H1 (cell line): ENCODE data around the gene CFAP221. TPM values are rescaled to one million over a fixed set of nuclear protein-coding genes. Genes with fewer than 3 reads are reported as not detected.

Source experiments
- CTCF ChIA-PET: fragments of 300-600 bp; sonication (Branson Sonifier 250); formaldehyde crosslinking; loops from one replicate; lab custom pipeline; 2021; ENCODE audit not compliant: partially characterized antibody; lab: Charles Lee
- POLR2A ChIA-PET: fragments of 300-600 bp; sonication (Branson Sonifier 250); formaldehyde crosslinking; loops from one replicate; lab custom pipeline; 2021; ENCODE audit warnings: inconsistent platforms; ENCODE audit not compliant: partially characterized antibody; lab: Charles Lee
- DNase-seq, 2 experiments: peaks; one replicate each; pipeline versions ENCODE4 v3.0.0 to v3.0.0-alpha.2; 2010 to 2022; ENCODE audit warnings: low spot score in 2 of 2, low read depth in 1 of 2, mixed read lengths in 1 of 2
- FAIRE-seq: peaks from 2 replicates; lab custom pipeline; 2011; peaks lifted over from hg19 to GRCh38; lab: Jason Lieb, UNC
- H2AFZ ChIP-seq: 2 replicates; pipeline ENCODE4 v1.8.1; 2012; ENCODE audit warnings: low read length, inconsistent platforms
- H2AK5ac ChIP-seq: 2 replicates; pipeline ENCODE4 v1.6.1; 2013; ENCODE audit warnings: low read depth, low read length
- H2BK120ac ChIP-seq: replicated peaks from 2 replicates; pipeline ENCODE3; 2013; ENCODE audit warnings: low read depth, low read length, inconsistent platforms
- H2BK12ac ChIP-seq: 2 replicates; pipeline ENCODE4 v1.6.1; 2013; ENCODE audit warnings: low read depth, low read length
- H2BK15ac ChIP-seq: 2 replicates; pipeline ENCODE4 v1.6.1; 2013; ENCODE audit warnings: low read length
- H2BK20ac ChIP-seq: 2 replicates; pipeline ENCODE4 v1.6.1; 2013; ENCODE audit warnings: low read length
- H2BK5ac ChIP-seq: 2 replicates; pipeline ENCODE4 v1.6.1; 2013; ENCODE audit warnings: low read depth, low read length
- H3K14ac ChIP-seq: 2 replicates; pipeline ENCODE4 v1.6.1; 2013; ENCODE audit warnings: inconsistent platforms; ENCODE audit not compliant: insufficient read length
- H3K18ac ChIP-seq: 2 replicates; pipeline ENCODE4 v1.6.1; 2013; ENCODE audit warnings: low read length; ENCODE audit errors: extremely low read depth
- H3K23ac ChIP-seq: 2 replicates; pipeline ENCODE4 v1.6.1; 2013; ENCODE audit warnings: inconsistent platforms; ENCODE audit not compliant: insufficient read length
- H3K23me2 ChIP-seq: 2 replicates; pipeline ENCODE4 v1.6.1; 2013; ENCODE audit warnings: low read depth, low read length
- H3K27ac ChIP-seq: 2 replicates; pipeline ENCODE4 v1.6.1; 2011; ENCODE audit warnings: low read depth, low read length, inconsistent platforms
- H3K27me3 ChIP-seq, 4 experiments: replicated peaks in 1 of 4; 1 replicate in 1 of 4; 2 replicates in 3 of 4; pipeline versions ENCODE4 v1.6.1 to v1.8.1; 2011 to 2013; ENCODE audit warnings: low read length in 3 of 4, mild to moderate bottlenecking in 3 of 4, inconsistent platforms in 2 of 4, mixed read lengths in 2 of 4, moderate library complexity in 1 of 4; ENCODE audit not compliant: control insufficient read depth in 3 of 4, insufficient read depth in 3 of 4; ENCODE audit errors: extremely low read depth in 1 of 4
- H3K36me3 ChIP-seq, 4 experiments: 2 replicates each; pipeline versions ENCODE4 v1.6.1 to v1.8.1; 2011 to 2013; ENCODE audit warnings: mild to moderate bottlenecking in 4 of 4, low read length in 3 of 4, moderate library complexity in 2 of 4, control low read depth in 1 of 4, inconsistent platforms in 1 of 4; ENCODE audit not compliant: insufficient read depth in 4 of 4, control insufficient read depth in 2 of 4
- H3K4ac ChIP-seq: replicated peaks from 2 replicates; pipeline ENCODE3; 2013; ENCODE audit warnings: low read length, low read depth, mixed read lengths, inconsistent platforms; ENCODE audit not compliant: insufficient read length
- H3K4me1 ChIP-seq, 4 experiments: replicated peaks in 1 of 4; 1 replicate in 1 of 4; 2 replicates in 3 of 4; pipeline versions ENCODE4 v1.6.1 to v1.8.1; 2011 to 2013; ENCODE audit warnings: low read length in 3 of 4, inconsistent platforms in 2 of 4, mixed read lengths in 1 of 4; ENCODE audit not compliant: insufficient read depth in 4 of 4, control insufficient read depth in 3 of 4
- H3K4me2 ChIP-seq, 2 experiments: 2 replicates each; pipeline versions ENCODE4 v1.6.1 to v1.8.1; 2011 to 2013; ENCODE audit warnings: low read depth in 2 of 2, low read length in 2 of 2, control low read depth in 1 of 2, inconsistent platforms in 1 of 2, mild to moderate bottlenecking in 1 of 2; ENCODE audit not compliant: insufficient read depth in 1 of 2
- H3K4me3 ChIP-seq, 4 experiments: fragments of 200-600, 300-600 bp in 1 of 4; sonication (generic), shearing (Covaris generic), sonication (Bioruptor Twin) in 1 of 4; 2 replicates each; pipeline versions ENCODE4 v1.5.1 to v1.8.1; 2011 to 2016; ENCODE audit warnings: low read length in 4 of 4, low read depth in 3 of 4, control low read depth in 2 of 4, inconsistent platforms in 2 of 4, mild to moderate bottlenecking in 2 of 4, mixed read lengths in 1 of 4, moderate library complexity in 1 of 4; ENCODE audit not compliant: insufficient read depth in 2 of 4; ENCODE audit errors: extremely low read depth in 1 of 4
- H3K56ac ChIP-seq: replicated peaks from 2 replicates; pipeline ENCODE3; 2013; ENCODE audit warnings: low read depth, mild to moderate bottlenecking, mixed read lengths, low read length, inconsistent platforms; ENCODE audit not compliant: insufficient read length
- H3K79me1 ChIP-seq: 2 replicates; pipeline ENCODE4 v1.6.1; 2013; ENCODE audit warnings: low read depth, low read length, control low read depth
- H3K79me2 ChIP-seq, 2 experiments: 2 replicates each; pipeline versions ENCODE4 v1.6.1 to v1.8.1; 2012 to 2013; ENCODE audit warnings: low read length in 2 of 2, mild to moderate bottlenecking in 2 of 2, inconsistent platforms in 1 of 2; ENCODE audit not compliant: insufficient read depth in 2 of 2, control insufficient read depth in 1 of 2
- H3K9ac ChIP-seq, 4 experiments: replicated peaks in 1 of 4; 1 replicate in 1 of 4; 2 replicates in 3 of 4; pipeline versions ENCODE4 v1.6.1 to v1.8.1; 2011 to 2013; ENCODE audit warnings: low read depth in 3 of 4, low read length in 3 of 4, control low read depth in 2 of 4, mild to moderate bottlenecking in 2 of 4, moderate library complexity in 2 of 4, inconsistent platforms in 1 of 4; ENCODE audit errors: extremely low read depth in 1 of 4
- H3K9me3 ChIP-seq, 2 experiments: 2 replicates each; pipeline versions ENCODE4 v1.6.1 to v1.8.1; 2012 to 2013; ENCODE audit warnings: mild to moderate bottlenecking in 2 of 2, moderate library complexity in 2 of 2, control low read depth in 1 of 2, inconsistent platforms in 1 of 2, low read depth in 1 of 2, low read length in 1 of 2, mixed read lengths in 1 of 2; ENCODE audit not compliant: insufficient read depth in 2 of 2
- H4K20me1 ChIP-seq, 2 experiments: replicated peaks in 1 of 2; 2 replicates each; pipeline versions ENCODE3 to v1.8.1; 2011 to 2013; ENCODE audit warnings: inconsistent platforms in 2 of 2, low read length in 2 of 2, mild to moderate bottlenecking in 1 of 2; ENCODE audit not compliant: insufficient read depth in 2 of 2, control insufficient read depth in 1 of 2
- H4K5ac ChIP-seq: 2 replicates; pipeline ENCODE4 v1.6.1; 2013; ENCODE audit warnings: low read length, low read depth, mixed read lengths, inconsistent platforms; ENCODE audit not compliant: insufficient read length
- H4K8ac ChIP-seq: 2 replicates; pipeline ENCODE4 v1.8.0; 2013; ENCODE audit warnings: mild to moderate bottlenecking, moderate library complexity, low read length, inconsistent platforms; ENCODE audit not compliant: insufficient read depth; ENCODE audit errors: extremely low read depth
- H4K91ac ChIP-seq: replicated peaks from 2 replicates; pipeline ENCODE3; 2013; ENCODE audit warnings: low read length, mixed read lengths, inconsistent platforms; ENCODE audit not compliant: insufficient read length
- CBX8 ChIP-seq: fragments of 300-800, 300-1000 bp; sonication (generic); IDR thresholded peaks from 2 replicates; pipeline ENCODE4 v1.7.1; 2016; ENCODE audit warnings: low read depth, low read length, borderline replicate concordance
- EGR1 ChIP-seq: IDR thresholded peaks from 2 replicates; pipeline ENCODE4 v1.6.1; 2011; ENCODE audit warnings: low read depth, low read length, borderline replicate concordance
- EP300 ChIP-seq, 2 experiments: IDR thresholded peaks; 1 replicate in 1 of 2; 2 replicates in 1 of 2; pipeline ENCODE4 v1.6.1; 2011 to 2012; ENCODE audit warnings: low read depth in 2 of 2, low read length in 2 of 2, mild to moderate bottlenecking in 2 of 2, borderline replicate concordance in 1 of 2, inconsistent platforms in 1 of 2, moderate library complexity in 1 of 2
- KDM5A ChIP-seq: fragments of 200-600 bp; IDR thresholded peaks from 2 replicates; pipeline ENCODE4 v1.7.1; 2012; ENCODE audit warnings: mild to moderate bottlenecking, low read length, inconsistent platforms, mixed read lengths
- RBBP5 ChIP-seq: IDR thresholded peaks from 2 replicates; pipeline ENCODE4 v1.7.1; 2012; ENCODE audit warnings: low read depth, mild to moderate bottlenecking, inconsistent platforms, low read length, moderate library complexity, borderline replicate concordance
- RFX5 ChIP-seq: IDR thresholded peaks from 2 replicates; pipeline ENCODE4 v1.6.1; 2011; ENCODE audit warnings: low read depth, low read length, improper control_type of control experiment, borderline replicate concordance
- SIRT6 ChIP-seq: IDR thresholded peaks from one replicate; pipeline ENCODE4 v1.7.1; 2012; ENCODE audit warnings: low read length, inconsistent platforms
- SUZ12 ChIP-seq: fragments of 200-600 bp; sonication (generic); IDR thresholded peaks from 2 replicates; pipeline ENCODE4 v1.6.1; 2012; ENCODE audit warnings: mild to moderate bottlenecking, inconsistent platforms, low read length, moderate library complexity, mixed read lengths
- TAF1 ChIP-seq: IDR thresholded peaks from 2 replicates; pipeline ENCODE4 v1.6.1; 2011; ENCODE audit warnings: mild to moderate bottlenecking, low read depth, low read length
- WGBS, 2 experiments: shearing (Covaris generic) in 1 of 2; methylation state at CpG; one replicate each; pipeline versions ENCODE4 v1.1.6 to v1.1.7; 2013 to 2015; ENCODE audit warnings: low lambda C conversion rate in 2 of 2, mixed read lengths in 2 of 2, inconsistent platforms in 1 of 2, low coverage in 1 of 2, missing lambda C conversion rate in 1 of 2; ENCODE audit not compliant: insufficient replicate concordance in 2 of 2, insufficient coverage in 1 of 2, insufficient read length in 1 of 2; ENCODE audit errors: extremely low coverage in 1 of 2, missing lambda C conversion rate in 1 of 2; 5-methylcytosine and 5-hydroxymethylcytosine counted together
- polyA plus RNA-seq, 7 experiments: library from polyadenylated mRNA; depleted of rRNA in 3 of 7; stranded (reverse) in 5 of 7; unstranded in 2 of 7; fragments of >200 nt in 5 of 7; fragments of 200-250 nt in 2 of 7; gene quantifications; 1 replicate in 5 of 7; 2 replicates in 1 of 7; 4 replicates in 1 of 7; pipeline versions ENCODE4 v1.2.1 to v1.2.3, GENCODE V29; 2011 to 2013; ENCODE audit warnings: missing spikeins in 2 of 7, mixed read lengths in 2 of 7
- total RNA-seq: library from RNA; stranded (reverse); fragmentation: NEBNext Ultra II Directional; extraction: Animal tissue kit (Norgen Biotek cat#: 25700); gene quantifications from 2 replicates; pipeline ENCODE4 v1.2.1, GENCODE V29; 2021
- TF ChIP-seq, protein P1 (sequence below): IDR thresholded peaks from 2 replicates; pipeline ENCODE4 v1.6.1; 2012; ENCODE audit warnings: low read length, inconsistent platforms
- TF ChIP-seq, protein P2 (sequence below): IDR thresholded peaks from 2 replicates; pipeline ENCODE4 v1.6.1; 2011; ENCODE audit warnings: low read depth, mild to moderate bottlenecking, low read length; ENCODE audit not compliant: insufficient read depth

The CFAP221 gene
- total and polyA plus RNA-seq, 2 of the 8 experiments (the other 6 are each of a cell fraction or from before 2014, with no cell fraction given), result 0.14 to 0.71 TPM

DNA sequence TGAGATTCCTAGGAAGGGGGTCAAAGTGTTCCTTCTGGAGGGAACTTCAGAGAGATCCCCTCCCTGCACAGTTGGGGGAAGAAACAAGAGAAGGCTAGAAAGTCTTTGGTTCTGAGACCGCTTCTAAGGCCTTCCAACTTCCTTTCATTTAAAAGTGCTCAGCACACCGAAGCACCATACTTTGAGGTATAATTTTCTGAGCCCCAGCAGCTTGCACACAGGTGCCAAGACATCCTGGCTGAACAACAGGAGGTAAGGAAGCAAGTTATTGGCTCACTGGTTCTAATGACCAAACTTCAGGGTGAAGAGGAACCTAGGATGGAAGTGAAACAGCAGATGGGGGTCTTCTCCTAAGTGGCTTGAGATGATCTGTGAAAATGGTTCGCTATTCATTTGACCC is 154.0 kb downstream of the CFAP221 start:
- Histone ChIP-seq H2AFZ (no peak overlapping the region), H2BK12ac (no peak overlapping the region; the same call in 1 of the 2 replicates), H4K20me1 (peaks cover 0 to 6% of the 10 kb centered on the region in 2 experiments), H3K9me3 (no peaks in the 10 kb centered on the region), H3K79me1 (no peaks in the 10 kb centered on the region; the same call in 1 of the 2 replicates), H4K91ac (peak overlapping the region; percentile 50), H3K79me2 (no peaks in the 10 kb centered on the region), H4K5ac (no peak overlapping the region), H2BK20ac (0 out of 2 replicates have a peak overlapping the region, but pooled peaks have one; percentile 38), H3K27ac (no peak overlapping the region), H3K23ac (no peak overlapping the region), H2BK120ac (no peak overlapping the region), H3K9ac (no peak overlapping the region), H3K4me2 (no peak overlapping the region), H3K4me1 (peaks cover 25 to 60% (median 30%) of the 10 kb centered on the region in 4 experiments), H3K18ac (no peak overlapping the region), H2BK15ac (no peak overlapping the region), H3K14ac (no peak overlapping the region), H3K4me3 (no peak overlapping the region), H2BK5ac (peak overlapping the region; percentile 26; the same call in 1 of the 2 replicates), H3K27me3 (no peaks in the 10 kb centered on the region), H4K8ac (no peak overlapping the region), H3K23me2 (peaks cover 9% of the 10 kb centered on the region), H3K56ac (no peak overlapping the region), H3K4ac (no peak overlapping the region), H3K36me3 (no peaks in the 10 kb centered on the region; a peak in 1 of 8 replicates), H2AK5ac (no peak overlapping the region; the same call in 1 of the 2 replicates)
- no peak for DNase-seq
- ChIA-PET POLR2A (interaction anchor here (1.5 to 4.3 kb wide), 2 partner anchors 14 to 19 kb away, joined by 4 to 22 read pairs; partner anchors contain the start of gene TMEM177), CTCF (interaction anchor here (1.5 kb wide), 1 partner anchor 16 kb away, joined by 4 read pairs; no protein-coding TSS in a partner anchor)
- WGBS, 2 experiments, result 94% methylated on average over 3 of the region's 3 CpGs; no CpG with 5 or more reads in 1 of the 2 experiments
- no peak for FAIRE-seq
- TF ChIP-seq KDM5A, result no peak
- TF ChIP-seq SIRT6, result no peak
- TF ChIP-seq RFX5, result no peak
- TF ChIP-seq, protein P1, sequence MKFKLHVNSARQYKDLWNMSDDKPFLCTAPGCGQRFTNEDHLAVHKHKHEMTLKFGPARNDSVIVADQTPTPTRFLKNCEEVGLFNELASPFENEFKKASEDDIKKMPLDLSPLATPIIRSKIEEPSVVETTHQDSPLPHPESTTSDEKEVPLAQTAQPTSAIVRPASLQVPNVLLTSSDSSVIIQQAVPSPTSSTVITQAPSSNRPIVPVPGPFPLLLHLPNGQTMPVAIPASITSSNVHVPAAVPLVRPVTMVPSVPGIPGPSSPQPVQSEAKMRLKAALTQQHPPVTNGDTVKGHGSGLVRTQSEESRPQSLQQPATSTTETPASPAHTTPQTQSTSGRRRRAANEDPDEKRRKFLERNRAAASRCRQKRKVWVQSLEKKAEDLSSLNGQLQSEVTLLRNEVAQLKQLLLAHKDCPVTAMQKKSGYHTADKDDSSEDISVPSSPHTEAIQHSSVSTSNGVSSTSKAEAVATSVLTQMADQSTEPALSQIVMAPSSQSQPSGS, result no peak
- TF ChIP-seq CBX8, result no peak
- TF ChIP-seq, protein P2, sequence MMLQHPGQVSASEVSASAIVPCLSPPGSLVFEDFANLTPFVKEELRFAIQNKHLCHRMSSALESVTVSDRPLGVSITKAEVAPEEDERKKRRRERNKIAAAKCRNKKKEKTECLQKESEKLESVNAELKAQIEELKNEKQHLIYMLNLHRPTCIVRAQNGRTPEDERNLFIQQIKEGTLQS, result no peak
- no peak for TF ChIP-seq EGR1
- no peak for TF ChIP-seq SUZ12
- no peak for TF ChIP-seq TAF1
- no peak for TF ChIP-seq EP300 (IDR thresholded peaks at IDR 0.05; ENCODE audit: borderline replicate concordance in 1 of 2, low read depth in 2 of 2, low read length in 2 of 2)
- no peak for TF ChIP-seq RBBP5
